GM12864 (cell line): ENCODE measurements around the gene STX16.
"Not testable (repeated sequence)": the region's sequence is repeated elsewhere in the genome, so short reads cannot be mapped to it uniquely, and the experiment has no call there.

Source experiments
- DNase-seq: peaks from one replicate; pipeline ENCODE4 v3.0.0-alpha.2; 2011; ENCODE audit warnings: low read depth
- H3K4me3 ChIP-seq: 2 replicates; pipeline ENCODE4 v1.5.1; 2011; ENCODE audit warnings: mild to moderate bottlenecking, low read depth, low read length, control low read depth
- CTCF ChIP-seq: IDR thresholded peaks from 2 replicates; pipeline ENCODE4 v1.5.1; 2011; ENCODE audit warnings: low read depth, mild to moderate bottlenecking, moderate library complexity, low read length, control low read depth, inconsistent platforms; ENCODE audit errors: missing control alignments

Gene STX16

GRCh38 chr20:58721951-58722778, 71.1 kb downstream of the STX16 start:
- no peak for DNase-seq
- no peak for TF ChIP-seq CTCF
- no peak overlapping the region for H3K4me3 ChIP-seq

GRCh38 chr20:58722877-58723627, 72.0 kb downstream of the STX16 start:
- no peak for TF ChIP-seq CTCF
- DNase-seq: no peak
- no peak overlapping the region for H3K4me3 ChIP-seq

GRCh38 chr20:58723628-58723984, 72.5 kb downstream of the STX16 start:
- no peak overlapping the region for H3K4me3 ChIP-seq
- TF ChIP-seq CTCF: no peak
- DNase-seq: no peak

GRCh38 chr20:58726156-58726555, 75.1 kb downstream of the STX16 start:
- not testable (repeated sequence) for H3K4me3 ChIP-seq, DNase-seq
